Activated T-helper 1 cell treated with anti-CD3 and anti-CD28 coated beads, Interleukin-12 subunit alpha, Interleukin-12 subunit beta, Interleukin-2, Interleukin-4 antibody, amounts not matched to agents 30 ng/mL and 10 ng/mL and 1 ng/mL, durations not matched to agents 14 hours and 24 hours and 36 hours (primary cell): Measurements from ENCODE around the gene C18orf63. TPM values are rescaled to one million over a fixed set of nuclear protein-coding genes. Genes with fewer than 3 reads are reported as not detected.
"Not testable (repeated sequence)": the region's sequence is repeated elsewhere in the genome, so short reads cannot be mapped to it uniquely, and the experiment has no call there.

Experiments used
- DNase-seq: peaks from one replicate; pipeline ENCODE4 v3.0.0; 2021; ENCODE audit warnings: low spot score
- H3K27ac Mint-ChIP-seq: one replicate; pipeline ENCODE4 v1.8.0; 2021; ENCODE audit warnings: mild to moderate bottlenecking, mixed read lengths
- H3K27me3 Mint-ChIP-seq: one replicate; pipeline ENCODE4 v1.8.0; 2022; ENCODE audit warnings: mild to moderate bottlenecking, moderate library complexity, mixed read lengths; ENCODE audit not compliant: insufficient read depth
- H3K36me3 Mint-ChIP-seq: one replicate; pipeline ENCODE4 v1.8.0; 2021; ENCODE audit warnings: low read depth, mixed read lengths
- H3K4me1 Mint-ChIP-seq: one replicate; pipeline ENCODE4 v1.8.0; 2021; ENCODE audit warnings: low read depth, mixed read lengths
- H3K4me3 Mint-ChIP-seq: one replicate; pipeline ENCODE4 v1.8.0; 2021; ENCODE audit warnings: mild to moderate bottlenecking, moderate library complexity, mixed read lengths
- H3K9me3 Mint-ChIP-seq: one replicate; pipeline ENCODE4 v1.8.0; 2021; ENCODE audit warnings: mixed read lengths
- intact Hi-C: fragments of 100-400 bp; cut with micrococcal nuclease; formaldehyde crosslinking; loops from one replicate; pipeline ENCODE4 v1.15.1; 2024
- total RNA-seq: library from RNA; stranded (reverse); gene quantifications from 2 replicates; pipeline ENCODE4 v1.2.3, GENCODE V29; 2022

Gene C18orf63
- total RNA-seq, 1 donor from 2014 or later = not detected

DNA sequence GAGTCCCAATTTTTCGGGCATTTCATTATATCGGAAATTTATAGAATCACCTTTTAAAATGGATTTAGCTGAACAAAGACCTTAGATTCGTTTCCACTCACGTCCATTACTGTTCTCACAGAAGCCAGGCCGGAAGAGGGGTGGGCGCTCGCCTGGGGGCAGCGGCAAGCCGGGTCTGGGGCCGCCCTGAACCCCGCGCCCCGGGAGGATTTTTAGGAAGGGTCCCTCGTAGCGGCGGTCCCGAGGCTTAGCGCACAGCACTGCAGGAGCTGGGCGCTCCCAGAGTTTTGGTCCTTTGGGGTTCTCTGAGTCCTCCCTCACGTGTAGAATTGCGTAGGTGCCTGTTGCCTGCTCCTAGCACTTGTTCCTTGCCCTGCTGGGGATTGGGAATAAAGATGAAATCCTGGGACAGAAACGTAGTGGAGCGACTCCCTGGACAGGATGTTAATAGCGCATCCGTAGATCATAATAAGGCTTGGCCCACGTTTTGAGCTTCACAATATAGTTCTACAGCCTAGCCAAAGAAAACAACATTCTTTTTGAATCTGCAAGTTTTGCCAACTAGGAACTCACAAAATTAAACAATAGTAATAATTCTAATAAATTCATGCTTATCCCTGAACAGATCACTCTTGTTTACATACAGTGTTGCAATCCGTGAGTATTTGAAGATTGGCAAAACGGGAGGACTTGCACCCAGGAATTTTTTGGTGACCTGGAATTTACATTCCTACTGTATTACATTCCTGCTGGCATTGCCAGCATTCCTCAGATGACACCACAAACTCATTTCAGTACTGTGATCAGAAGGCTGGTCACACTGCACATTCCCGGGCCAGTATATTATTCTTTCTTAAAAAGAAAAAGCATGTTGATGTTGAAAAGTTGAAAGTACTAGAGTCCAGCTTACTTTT, 875 bp downstream of the C18orf63 start:
- intact Hi-C loops = no loop called here
- Mint-ChIP-seq H3K4me1 (no peaks in the 10 kb centered on the region), H3K27ac (no peak overlapping the region), H3K9me3 (no peaks in the 10 kb centered on the region), H3K4me3 (no peak overlapping the region), H3K36me3 (no peaks in the 10 kb centered on the region), H3K27me3 (peaks cover 10% of the 10 kb centered on the region)
- no peak for DNase-seq

DNA sequence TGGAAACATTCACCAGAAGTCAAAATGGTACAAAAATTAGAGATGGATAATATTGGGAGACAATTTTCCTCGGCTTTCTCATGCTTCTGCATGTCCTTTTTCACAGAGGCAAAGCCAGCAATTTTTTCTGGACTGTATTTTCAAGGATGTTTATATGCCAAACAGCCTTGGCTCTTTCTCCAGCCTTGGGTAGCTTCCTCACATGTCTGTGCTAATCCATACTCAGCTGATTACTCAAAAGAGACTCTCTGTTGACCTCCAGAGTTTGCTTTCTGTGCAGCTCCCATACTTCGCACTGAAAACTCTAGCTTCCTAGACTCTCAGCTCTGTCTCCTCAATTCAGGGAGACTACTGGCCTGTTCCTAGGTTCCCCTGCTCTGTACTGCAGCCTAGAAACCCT, 10.6 kb downstream of the C18orf63 start:
- H3K27me3 Mint-ChIP-seq = peaks cover 20% of the 10 kb centered on the region
- H3K4me3 Mint-ChIP-seq = no peak overlapping the region
- intact Hi-C loops = no loop called here
- no peaks in the 10 kb centered on the region for H3K9me3 Mint-ChIP-seq
- H3K27ac Mint-ChIP-seq = no peak overlapping the region
- H3K4me1 Mint-ChIP-seq = no peaks in the 10 kb centered on the region
- DNase-seq = no peak
- H3K36me3 Mint-ChIP-seq = no peaks in the 10 kb centered on the region

DNA sequence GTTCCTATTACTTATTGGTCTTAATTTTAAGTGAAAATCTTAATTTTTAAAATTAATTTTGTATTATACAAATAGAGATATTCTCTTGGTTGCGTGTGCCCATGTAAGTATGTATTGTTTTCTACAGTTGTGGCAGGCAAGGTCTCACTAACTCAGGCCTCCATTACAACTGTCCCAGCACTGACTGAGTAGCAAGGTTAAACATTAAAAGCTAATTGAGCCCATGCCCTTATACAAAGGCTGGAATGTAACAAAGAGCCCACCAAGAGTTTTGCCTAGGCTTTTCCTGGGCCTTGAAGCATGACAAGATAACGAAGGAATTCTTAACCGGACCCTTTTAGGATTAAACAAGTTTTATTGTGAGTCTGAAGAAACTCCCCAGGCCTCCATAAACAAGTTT, 11.2 kb downstream of the C18orf63 start:
- H3K27ac Mint-ChIP-seq, intact Hi-C loops, H3K9me3 Mint-ChIP-seq, H3K36me3 Mint-ChIP-seq, H3K4me1 Mint-ChIP-seq, DNase-seq, H3K4me3 Mint-ChIP-seq: not testable (repeated sequence)
- peaks cover 19% of the 10 kb centered on the region for H3K27me3 Mint-ChIP-seq

DNA sequence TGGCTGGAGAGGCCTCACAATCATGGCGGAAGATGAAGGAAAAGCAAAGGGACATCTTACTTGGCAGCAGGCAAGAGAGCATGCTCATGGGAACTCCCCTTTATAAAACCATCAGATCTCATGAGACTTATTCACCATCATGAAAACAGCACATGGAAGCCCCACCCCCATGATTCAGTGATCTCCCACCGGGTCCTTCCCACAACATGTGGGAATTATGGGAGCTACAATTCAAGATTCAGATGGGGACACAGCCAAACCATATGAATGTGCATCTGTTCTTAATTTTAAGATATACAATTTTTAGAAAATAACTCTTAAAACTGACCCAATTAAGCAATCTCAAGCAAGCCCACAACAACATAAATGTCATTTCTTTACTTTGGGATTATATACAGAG, 12.6 kb downstream of the C18orf63 start:
- Mint-ChIP-seq H3K36me3 (no peaks in the 10 kb centered on the region), H3K4me1 (no peaks in the 10 kb centered on the region), H3K27ac (no peak overlapping the region), H3K4me3 (no peak overlapping the region), H3K27me3 (peaks cover 20% of the 10 kb centered on the region), H3K9me3 (peaks cover 2% of the 10 kb centered on the region)
- DNase-seq = no peak
- intact Hi-C loops = no loop called here

DNA sequence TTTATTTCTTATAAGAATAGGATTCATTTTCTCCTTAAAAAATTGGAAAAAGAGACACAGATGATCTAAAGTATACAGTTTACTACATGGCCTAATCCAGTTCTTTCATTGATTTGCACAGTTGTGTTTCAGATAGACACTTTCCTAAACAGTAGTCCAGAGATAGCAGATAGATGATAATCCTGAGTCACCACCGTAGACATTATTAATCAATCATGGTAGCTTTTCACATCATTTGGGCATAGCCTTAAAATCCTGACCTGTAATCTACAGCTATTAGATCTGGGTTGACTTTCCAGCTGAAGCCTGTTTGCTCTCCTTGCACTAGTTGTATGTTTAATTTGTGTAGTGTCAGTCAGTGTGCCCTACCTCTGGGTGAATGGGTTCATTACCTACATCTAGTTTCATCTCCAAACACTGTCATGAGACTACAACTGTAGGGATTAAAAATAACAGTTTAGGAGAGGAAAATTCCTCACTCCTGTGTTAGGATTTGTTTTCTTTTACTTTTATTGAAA, 14.1 kb downstream of the C18orf63 start:
- Mint-ChIP-seq H3K36me3 (no peaks in the 10 kb centered on the region), H3K4me3 (no peak overlapping the region), H3K27me3 (peaks cover 20% of the 10 kb centered on the region), H3K9me3 (peaks cover 12% of the 10 kb centered on the region), H3K4me1 (no peaks in the 10 kb centered on the region), H3K27ac (no peak overlapping the region)
- DNase-seq = no peak
- intact Hi-C loops = no loop called here

DNA sequence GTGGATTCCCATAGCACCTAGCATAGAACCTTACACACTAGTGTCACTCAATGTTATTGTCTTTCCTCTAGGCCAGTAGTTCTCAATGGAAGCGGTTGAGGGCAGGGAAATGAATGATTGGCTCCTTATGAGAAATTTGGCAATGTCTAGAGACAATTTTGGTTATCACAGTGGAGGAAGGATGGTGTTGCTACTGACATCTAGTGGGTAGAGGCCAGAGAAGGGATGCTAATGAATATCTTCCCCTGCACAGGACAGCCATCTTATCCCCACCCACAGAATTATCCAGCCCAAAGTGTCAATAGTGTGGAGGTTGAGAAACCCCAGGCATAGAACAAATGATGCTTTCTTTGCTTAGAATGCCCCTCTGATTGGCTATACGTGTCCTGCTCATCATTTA, 15.8 kb downstream of the C18orf63 start:
- Mint-ChIP-seq H3K36me3 (no peaks in the 10 kb centered on the region), H3K4me1 (no peaks in the 10 kb centered on the region), H3K9me3 (peaks cover 12% of the 10 kb centered on the region), H3K27me3 (peaks cover 16% of the 10 kb centered on the region), H3K4me3 (no peak overlapping the region), H3K27ac (no peak overlapping the region)
- intact Hi-C loops = no loop called here
- no peak for DNase-seq

DNA sequence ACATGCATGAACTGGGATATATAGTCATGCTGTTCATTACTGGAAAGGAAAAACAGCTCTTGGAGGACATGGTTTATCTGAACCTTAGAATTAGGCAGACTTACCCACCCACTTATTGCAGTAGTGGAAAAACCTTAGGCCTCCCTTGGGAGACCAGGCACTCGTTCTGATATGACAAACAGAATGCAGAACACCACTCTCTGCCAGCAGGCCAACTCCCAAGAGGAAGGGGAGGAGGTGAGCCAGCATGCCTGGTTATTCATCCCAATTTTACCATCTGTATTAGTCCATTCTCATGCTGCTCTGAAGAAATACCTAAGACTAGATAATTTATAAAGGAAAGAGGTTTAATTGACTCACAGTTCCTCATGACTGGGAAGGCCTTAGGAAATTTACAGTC, 17.5 kb downstream of the C18orf63 start:
- no peaks in the 10 kb centered on the region for H3K36me3 Mint-ChIP-seq
- peaks cover 15% of the 10 kb centered on the region for H3K27me3 Mint-ChIP-seq
- H3K4me1 Mint-ChIP-seq = no peaks in the 10 kb centered on the region

DNA sequence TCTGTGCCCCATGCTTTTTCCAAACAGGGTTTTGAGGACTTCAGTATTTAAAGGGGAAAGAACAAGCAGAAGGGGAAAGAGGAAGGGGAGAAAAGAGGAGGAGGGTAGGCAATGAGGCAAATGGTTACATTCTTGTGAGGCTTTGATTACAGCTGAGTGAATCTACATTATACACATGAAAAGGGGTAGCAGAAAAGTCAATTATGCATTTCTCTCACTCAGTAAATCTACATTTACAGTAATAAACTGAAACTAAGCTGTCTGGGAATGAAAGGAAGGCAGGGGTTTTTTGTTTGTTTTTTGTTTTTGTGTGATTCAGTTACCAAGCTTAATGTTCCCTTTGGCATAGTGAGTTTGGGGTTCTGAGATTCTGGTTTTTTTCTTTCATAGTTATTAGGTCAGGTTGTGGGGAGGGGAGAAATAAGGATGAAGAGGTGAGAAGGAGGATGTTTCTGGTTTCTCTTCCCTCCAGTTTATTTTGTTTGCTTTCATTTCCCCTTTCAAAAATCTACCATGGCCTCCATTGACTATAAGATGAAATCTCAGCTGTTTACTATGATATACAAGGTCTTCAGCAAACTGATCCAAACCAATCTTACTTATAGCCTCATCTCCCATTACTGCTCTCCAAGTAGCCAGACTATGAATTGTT, 18.7 kb downstream of the C18orf63 start:
- Mint-ChIP-seq H3K4me1 (no peaks in the 10 kb centered on the region), H3K36me3 (no peaks in the 10 kb centered on the region), H3K9me3 (peaks cover 12% of the 10 kb centered on the region), H3K27ac (no peak overlapping the region), H3K4me3 (no peak overlapping the region), H3K27me3 (peaks cover 13% of the 10 kb centered on the region)
- DNase-seq = no peak
- intact Hi-C loops = no loop called here

More for the DNA sequence above, 17.5 kb downstream of the C18orf63 start:
- no peak for DNase-seq
- H3K9me3 Mint-ChIP-seq = peaks cover 12% of the 10 kb centered on the region
- H3K4me3 Mint-ChIP-seq = no peak overlapping the region
- H3K27ac Mint-ChIP-seq = no peak overlapping the region
- intact Hi-C loops = no loop called here

DNA sequence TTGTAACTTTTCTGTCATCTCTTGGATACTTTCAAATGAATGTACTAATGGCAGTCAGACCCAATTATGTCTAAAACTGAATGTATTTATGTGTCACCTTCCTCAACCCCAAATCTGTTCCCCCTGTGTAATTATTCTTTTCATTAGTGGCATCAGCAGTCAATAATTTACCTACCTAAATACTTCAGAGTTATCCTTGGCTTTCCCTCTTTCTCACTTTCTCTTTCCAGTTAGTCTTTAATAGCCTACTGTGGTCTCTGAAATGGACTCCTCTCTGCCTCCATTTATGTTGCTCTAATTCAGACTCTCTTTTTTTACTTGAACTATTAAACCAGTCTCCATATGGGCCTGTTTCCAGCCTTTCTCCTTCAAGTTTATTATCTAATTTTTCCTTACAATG, 21.0 kb downstream of the C18orf63 start:
- no peaks in the 10 kb centered on the region for H3K4me1 Mint-ChIP-seq
- intact Hi-C loops = no loop called here
- peaks cover 12% of the 10 kb centered on the region for H3K9me3 Mint-ChIP-seq
- DNase-seq = no peak
- no peak overlapping the region for H3K27ac Mint-ChIP-seq
- no peaks in the 10 kb centered on the region for H3K36me3 Mint-ChIP-seq
- no peak overlapping the region for H3K4me3 Mint-ChIP-seq
- H3K27me3 Mint-ChIP-seq = peaks cover 13% of the 10 kb centered on the region

DNA sequence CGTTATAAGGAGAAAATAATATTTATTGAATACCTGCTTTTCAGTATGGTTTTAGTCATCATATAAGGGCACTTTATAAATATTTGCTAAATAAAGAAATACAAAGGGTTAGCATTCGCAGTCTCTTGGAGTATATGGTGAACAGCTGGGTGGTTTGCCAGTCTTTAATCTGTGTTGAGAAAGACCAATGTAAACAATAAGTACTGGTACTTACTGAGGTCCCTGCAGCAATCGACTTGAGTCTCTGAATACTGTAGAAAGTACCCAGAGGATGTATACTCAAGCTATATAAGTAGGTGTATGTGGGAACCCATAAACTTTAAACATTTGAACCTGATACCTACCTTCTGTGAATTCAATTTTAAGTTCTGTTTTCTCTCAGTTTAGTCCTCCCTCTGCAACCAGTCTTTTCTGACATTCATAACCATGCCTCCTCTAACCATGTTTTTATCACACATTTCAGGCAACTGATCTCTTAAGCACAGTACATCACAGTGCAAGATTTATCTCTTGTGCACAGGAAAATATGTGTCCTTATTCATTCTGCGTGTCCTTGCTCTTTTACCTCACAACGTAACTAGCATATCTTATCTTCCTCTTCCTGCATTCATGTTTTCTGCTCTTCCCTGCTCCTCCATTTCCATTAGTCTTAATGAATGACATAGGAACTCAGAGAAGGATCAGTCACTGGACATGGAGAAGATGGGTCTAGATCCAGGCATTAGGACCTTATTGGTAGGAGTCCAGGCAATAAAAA, 21.7 kb downstream of the C18orf63 start:
- peaks cover 13% of the 10 kb centered on the region for H3K27me3 Mint-ChIP-seq
- no peak overlapping the region for H3K27ac Mint-ChIP-seq
- intact Hi-C loops = no loop called here
- no peaks in the 10 kb centered on the region for H3K4me1 Mint-ChIP-seq
- DNase-seq = no peak
- H3K4me3 Mint-ChIP-seq = no peak overlapping the region
- H3K9me3 Mint-ChIP-seq = peaks cover 12% of the 10 kb centered on the region
- no peaks in the 10 kb centered on the region for H3K36me3 Mint-ChIP-seq

DNA sequence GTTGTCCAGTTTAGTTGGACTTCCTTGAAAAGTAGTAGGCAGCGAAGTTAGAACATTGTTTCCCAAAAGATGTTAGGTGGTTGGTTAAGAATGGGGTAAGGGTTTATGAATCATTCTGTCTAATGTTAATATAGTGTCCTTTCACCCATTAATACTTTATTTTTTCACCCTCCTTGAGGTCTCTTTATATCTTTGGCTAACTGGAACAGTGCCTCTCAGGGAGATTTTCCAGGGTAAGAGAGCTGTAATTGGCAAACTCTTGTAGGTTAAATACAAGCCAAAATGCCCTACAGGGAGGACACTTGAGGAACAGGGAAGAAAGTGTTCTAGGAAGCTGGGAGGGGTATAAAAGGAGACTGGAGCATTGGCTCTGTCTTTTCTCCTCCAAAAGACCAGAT, 22.3 kb downstream of the C18orf63 start:
- DNase-seq = no peak
- Mint-ChIP-seq H3K27ac (no peak overlapping the region), H3K4me1 (no peaks in the 10 kb centered on the region), H3K4me3 (no peak overlapping the region), H3K36me3 (no peaks in the 10 kb centered on the region), H3K9me3 (peaks cover 12% of the 10 kb centered on the region), H3K27me3 (peaks cover 14% of the 10 kb centered on the region)
- intact Hi-C loops = no loop called here

DNA sequence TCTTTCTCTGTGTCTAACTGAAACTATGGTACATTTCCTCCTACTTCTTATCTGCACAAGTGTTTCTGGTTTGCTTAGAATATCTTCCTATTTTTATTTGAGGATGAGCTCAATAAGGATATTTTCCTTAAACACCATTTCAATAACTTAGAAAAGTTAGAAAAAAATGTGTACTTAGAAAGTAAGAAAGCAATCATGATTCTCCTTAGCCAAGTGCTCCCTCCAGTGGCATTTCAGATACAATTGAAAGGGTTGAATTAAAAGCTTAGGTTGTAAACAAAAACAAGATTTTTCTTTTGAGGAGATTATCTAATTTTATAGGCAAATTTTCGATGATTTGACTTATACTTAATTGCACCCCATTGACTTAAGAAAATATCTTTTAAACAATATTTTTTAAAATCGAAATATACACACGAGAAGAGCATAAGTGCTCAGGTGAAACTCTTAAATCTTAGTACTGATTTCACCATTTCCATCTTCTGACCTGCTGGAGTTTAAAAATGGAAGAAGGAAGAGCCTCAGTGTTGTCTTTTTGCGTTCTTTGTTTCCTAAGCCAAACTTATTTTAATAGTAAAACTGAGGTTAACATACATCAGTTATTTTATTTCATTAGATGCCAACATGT, 26.9 kb downstream of the C18orf63 start:
- no peak for DNase-seq

More for the DNA sequence above, 26.9 kb downstream of the C18orf63 start:
- Mint-ChIP-seq H3K4me1 (no peaks in the 10 kb centered on the region), H3K27me3 (peaks cover 18% of the 10 kb centered on the region), H3K27ac (no peak overlapping the region), H3K36me3 (no peaks in the 10 kb centered on the region), H3K9me3 (no peaks in the 10 kb centered on the region), H3K4me3 (no peak overlapping the region)
- intact Hi-C loops = loop anchor here (1.0 to 5.0 kb wide), 4 partner anchors 50 to 302 kb away; partner anchors contain the start of gene CYB5A
